GM18517 (cell line): ENCODE measurements around the gene PAEP.

ENCODE experiments used
- ATAC-seq: cut with Tn5 transposase; IDR thresholded peaks from one replicate; pipeline ENCODE4 v1.9.1; 2021; ENCODE audit warnings: mild to moderate bottlenecking, moderate library complexity; ENCODE audit not compliant: unreplicated experiment

PAEP gene

DNA sequence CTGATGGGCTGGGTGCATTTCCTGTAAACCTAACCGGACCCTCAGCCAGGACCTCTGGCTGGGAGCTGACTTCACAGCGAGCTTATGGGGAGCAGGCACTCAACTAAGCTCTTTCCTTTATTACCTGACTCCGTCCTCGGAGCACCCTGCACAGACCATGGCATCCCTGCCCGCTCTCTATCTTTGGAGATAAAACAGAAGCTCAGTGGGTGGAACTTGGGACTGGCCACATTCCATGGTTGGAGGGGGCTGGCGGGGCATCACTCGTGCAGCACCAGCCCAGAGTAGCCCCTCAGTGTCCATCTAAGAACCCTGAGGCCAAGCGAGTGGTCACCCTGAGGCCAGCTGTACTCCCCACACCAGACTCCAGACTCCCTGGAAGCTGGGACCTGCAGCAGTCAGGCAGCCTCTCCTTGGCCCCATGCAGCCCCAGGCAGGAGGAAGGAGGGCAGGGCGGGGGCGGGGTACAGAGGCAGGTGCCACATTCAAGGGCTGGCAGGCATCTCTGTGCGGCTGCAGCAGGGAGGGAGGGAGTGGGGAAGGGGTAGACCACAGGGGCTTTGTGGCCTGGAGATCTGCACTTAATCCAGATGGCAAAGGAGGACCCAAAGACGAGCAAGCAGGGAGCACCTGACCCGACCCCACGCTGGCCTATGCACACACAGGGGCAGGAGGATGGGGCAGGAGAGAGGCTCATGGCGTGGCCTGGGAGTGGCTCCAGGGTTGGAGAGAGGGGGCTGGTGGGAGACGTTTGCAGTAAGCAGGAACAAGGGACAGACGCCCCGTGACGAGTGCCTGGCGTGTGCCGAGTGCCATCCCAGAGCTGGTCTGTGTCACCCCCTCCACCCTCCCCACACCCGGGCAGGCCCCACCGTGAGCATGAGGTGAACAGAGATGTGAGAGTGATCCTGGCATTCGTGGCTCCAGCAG, 51.7 kb downstream of the PAEP start:
- ATAC-seq, result no peak

DNA sequence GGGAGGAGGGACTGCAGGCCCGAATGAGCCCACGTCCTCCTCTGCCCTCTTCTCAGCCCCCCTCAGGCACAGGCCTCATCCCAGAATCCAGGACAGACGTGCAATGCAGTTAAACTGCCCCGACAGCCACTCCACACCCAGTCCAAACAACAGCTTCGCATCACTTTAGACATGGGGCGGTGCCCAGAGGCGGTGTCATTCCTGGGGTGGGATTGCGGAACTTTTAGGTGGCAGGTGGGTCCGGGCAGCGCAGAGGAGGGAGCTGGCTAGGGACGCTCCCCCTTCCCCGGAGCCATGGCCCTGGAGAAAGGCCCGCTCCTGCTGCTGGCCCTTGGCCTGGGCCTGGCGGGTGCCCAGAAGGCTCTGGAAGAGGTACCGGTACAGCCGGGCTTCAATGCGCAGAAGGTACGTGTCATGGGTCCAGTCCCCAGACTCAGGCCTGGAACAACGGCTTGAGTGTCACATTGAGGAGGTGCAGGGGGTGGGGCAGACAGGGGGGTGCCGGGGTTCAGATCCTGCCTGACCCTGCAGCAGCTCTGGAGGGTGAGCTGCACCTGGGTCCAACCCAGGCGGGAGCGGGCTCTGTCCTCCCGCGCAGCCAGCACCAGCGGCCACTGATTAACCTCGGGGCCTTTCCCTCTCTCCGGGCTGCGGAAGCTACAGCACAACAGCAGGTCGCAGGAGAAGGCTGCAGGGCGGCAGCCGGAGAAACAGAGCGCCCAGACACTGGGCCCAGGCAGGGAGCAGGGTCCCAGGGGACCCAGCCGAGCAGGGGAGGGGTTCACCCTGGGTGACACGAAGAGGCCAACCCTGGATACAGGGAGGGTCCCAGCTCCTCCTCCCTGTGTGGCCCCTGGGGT, 52.6 kb downstream of the PAEP start:
- no peak for ATAC-seq

DNA sequence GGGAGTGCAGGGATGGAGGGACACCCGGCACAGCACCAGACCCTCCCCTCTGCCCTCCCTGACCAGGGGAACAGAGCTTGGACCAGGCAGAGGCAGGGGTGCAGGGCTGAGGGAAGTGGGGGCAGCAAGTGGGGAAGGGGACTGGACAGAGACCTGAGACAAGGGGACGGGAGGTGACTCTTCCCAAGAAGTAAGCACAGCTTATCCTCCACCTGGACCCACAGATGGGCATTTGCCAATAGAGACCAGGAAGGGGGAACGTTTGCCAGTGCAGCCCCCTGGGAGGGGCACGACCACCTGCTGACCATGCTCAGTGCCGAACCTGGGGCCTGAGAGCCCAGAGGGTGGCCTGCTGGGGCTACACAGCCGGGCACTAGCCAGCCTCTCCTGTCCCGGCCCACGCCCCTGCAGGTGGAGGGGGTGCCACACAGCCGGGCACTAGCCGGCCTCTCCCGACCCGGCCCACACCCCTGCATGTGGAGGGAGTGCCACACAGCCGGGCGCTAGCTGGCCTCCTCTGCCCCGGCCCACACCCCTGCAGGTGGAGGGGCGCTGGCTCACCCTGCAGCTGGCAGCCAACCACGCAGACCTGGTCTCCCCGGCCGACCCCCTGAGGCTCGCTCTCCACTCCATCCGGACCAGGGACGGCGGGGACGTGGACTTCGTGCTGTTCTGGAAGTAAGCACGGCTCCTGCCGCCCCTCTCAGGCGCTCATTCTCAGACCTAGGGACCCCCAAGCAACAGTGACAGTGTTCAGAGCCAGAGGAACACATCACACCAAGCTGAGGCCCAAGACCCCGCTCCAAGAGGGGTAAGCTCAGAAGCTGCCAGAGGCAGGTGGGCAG, 53.5 kb downstream of the PAEP start:
- no peak for ATAC-seq

DNA sequence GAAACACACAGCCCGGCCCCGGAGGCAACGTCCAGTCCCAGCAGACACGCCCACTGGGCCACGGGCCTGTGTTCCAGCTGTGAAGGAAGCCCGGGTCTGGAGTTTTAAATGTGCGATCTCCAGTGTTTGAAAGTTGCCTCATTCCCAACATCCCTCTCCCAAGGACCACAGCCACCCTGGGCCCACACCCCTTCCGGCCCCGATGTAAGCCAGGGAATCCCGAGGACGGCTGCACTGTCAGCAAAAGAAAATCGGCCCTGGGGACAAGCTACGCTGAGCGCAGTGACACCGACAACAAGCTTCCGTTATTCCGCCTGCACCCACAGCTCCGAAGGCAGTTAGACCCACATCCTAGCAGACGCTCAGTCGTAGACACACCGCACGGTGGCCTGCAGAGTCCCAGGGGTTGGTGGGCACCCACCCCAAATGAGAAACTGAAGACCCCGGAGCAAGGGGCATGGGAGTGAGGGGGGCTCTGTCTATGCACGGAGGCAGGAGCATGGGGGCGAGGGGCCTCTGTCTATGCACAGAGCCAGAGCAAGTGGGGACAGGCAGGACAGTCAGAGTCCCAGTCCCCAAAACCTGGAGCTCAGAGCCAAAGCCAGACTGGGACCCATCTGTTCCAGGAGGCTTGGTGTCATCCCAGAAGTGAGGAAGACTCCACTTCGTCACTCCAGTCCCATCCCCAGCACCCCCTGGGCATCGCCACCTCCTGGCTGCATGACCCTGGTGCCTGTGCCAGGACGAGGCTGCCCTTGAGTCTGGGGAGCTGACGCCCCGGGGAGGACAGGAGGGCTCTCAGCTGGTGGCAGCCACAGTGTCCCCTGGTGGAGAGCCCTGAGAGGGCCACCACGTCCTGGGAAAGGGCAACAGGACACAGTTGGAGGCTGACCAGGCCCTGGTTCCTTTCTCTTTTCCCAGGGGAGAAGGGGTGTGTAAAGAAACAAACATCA, 54.4 kb downstream of the PAEP start:
- no peak for ATAC-seq
